HCT116 (cell line): ENCODE results near the gene SND1.

Experiments
- JUND ChIP-seq: IDR thresholded peaks from 2 replicates; pipeline ENCODE4 v1.6.1; 2012
- POLR2AphosphoS5 ChIP-seq: IDR thresholded peaks from 2 replicates; pipeline ENCODE4 v1.6.1; 2011; ENCODE audit warnings: mild to moderate bottlenecking, low read depth, low read length, moderate library complexity
- SP1 ChIP-seq: IDR thresholded peaks from 2 replicates; pipeline ENCODE4 v1.6.1; 2012; ENCODE audit warnings: low read depth
- ZFX ChIP-seq: fragments of 450-650 bp; IDR thresholded peaks from 2 replicates; pipeline ENCODE4 v1.6.1; 2017
- TF ChIP-seq, protein P1 (sequence below): IDR thresholded peaks from 2 replicates; pipeline ENCODE4 v1.6.1; 2012; ENCODE audit warnings: low read depth

- TF ChIP-seq POLR2AphosphoS5 (no peak), SP1 (no peak), ZFX (no peak), JUND (no peak)
- TF ChIP-seq, protein P1, sequence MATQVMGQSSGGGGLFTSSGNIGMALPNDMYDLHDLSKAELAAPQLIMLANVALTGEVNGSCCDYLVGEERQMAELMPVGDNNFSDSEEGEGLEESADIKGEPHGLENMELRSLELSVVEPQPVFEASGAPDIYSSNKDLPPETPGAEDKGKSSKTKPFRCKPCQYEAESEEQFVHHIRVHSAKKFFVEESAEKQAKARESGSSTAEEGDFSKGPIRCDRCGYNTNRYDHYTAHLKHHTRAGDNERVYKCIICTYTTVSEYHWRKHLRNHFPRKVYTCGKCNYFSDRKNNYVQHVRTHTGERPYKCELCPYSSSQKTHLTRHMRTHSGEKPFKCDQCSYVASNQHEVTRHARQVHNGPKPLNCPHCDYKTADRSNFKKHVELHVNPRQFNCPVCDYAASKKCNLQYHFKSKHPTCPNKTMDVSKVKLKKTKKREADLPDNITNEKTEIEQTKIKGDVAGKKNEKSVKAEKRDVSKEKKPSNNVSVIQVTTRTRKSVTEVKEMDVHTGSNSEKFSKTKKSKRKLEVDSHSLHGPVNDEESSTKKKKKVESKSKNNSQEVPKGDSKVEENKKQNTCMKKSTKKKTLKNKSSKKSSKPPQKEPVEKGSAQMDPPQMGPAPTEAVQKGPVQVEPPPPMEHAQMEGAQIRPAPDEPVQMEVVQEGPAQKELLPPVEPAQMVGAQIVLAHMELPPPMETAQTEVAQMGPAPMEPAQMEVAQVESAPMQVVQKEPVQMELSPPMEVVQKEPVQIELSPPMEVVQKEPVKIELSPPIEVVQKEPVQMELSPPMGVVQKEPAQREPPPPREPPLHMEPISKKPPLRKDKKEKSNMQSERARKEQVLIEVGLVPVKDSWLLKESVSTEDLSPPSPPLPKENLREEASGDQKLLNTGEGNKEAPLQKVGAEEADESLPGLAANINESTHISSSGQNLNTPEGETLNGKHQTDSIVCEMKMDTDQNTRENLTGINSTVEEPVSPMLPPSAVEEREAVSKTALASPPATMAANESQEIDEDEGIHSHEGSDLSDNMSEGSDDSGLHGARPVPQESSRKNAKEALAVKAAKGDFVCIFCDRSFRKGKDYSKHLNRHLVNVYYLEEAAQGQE: no peak
Observed at GRCh38 chr7:127844707-127845331, 192.8 kb downstream of the SND1 start.
